Fibroblast of pulmonary artery (primary cell): Measurements from ENCODE around the gene AIFM3.

Experiments
- DNase-seq: peaks from one replicate; pipeline ENCODE4 v3.0.0-alpha.2; 2010; ENCODE audit warnings: low read depth
- H3K4me3 ChIP-seq: replicated peaks from 2 replicates; pipeline ENCODE4 v1.5.1; 2011; ENCODE audit warnings: low read depth, mild to moderate bottlenecking, control low read depth, low read length, moderate library complexity
- CTCF ChIP-seq: IDR thresholded peaks from 2 replicates; pipeline ENCODE4 v1.5.1; 2011; ENCODE audit warnings: mild to moderate bottlenecking, control low read depth, low read length, inconsistent platforms; ENCODE audit errors: missing control alignments

Gene AIFM3

GRCh38 chr22:20994128-20994901 is 27.3 kb downstream of the AIFM3 start:
- TF ChIP-seq CTCF = no peak
- DNase-seq = no peak
- H3K4me3 ChIP-seq = no peak overlapping the region

GRCh38 chr22:20994902-20995241 is 27.8 kb downstream of the AIFM3 start:
- H3K4me3 ChIP-seq = no peak overlapping the region
- DNase-seq = no peak
- no peak for TF ChIP-seq CTCF

- DNase-seq = no peak
- TF ChIP-seq CTCF = no peak
- no peak overlapping the region for H3K4me3 ChIP-seq
Observed at GRCh38 chr22:20995329-20996030, 28.4 kb downstream of the AIFM3 start.

- H3K4me3 ChIP-seq = no peak overlapping the region
- DNase-seq = no peak
- TF ChIP-seq CTCF = no peak
Observed at GRCh38 chr22:20996031-20996410, 29.0 kb downstream of the AIFM3 start.

GRCh38 chr22:20996598-20997535 is 29.8 kb downstream of the AIFM3 start:
- no peak for DNase-seq
- TF ChIP-seq CTCF = no peak
- no peak overlapping the region for H3K4me3 ChIP-seq

GRCh38 chr22:20997536-20998257 is 30.6 kb downstream of the AIFM3 start:
- no peak for DNase-seq
- no peak for TF ChIP-seq CTCF
- H3K4me3 ChIP-seq = no peak overlapping the region
